ENCODE results near the gene KRTAP10-2. TPM values are rescaled to one million over a fixed set of nuclear protein-coding genes. Genes with fewer than 3 reads are reported as not detected.
"Not testable (repeated sequence)": the region's sequence is repeated elsewhere in the genome, so short reads cannot be mapped to it uniquely, and the experiment has no call there.

KRTAP10-2 gene, protein sequence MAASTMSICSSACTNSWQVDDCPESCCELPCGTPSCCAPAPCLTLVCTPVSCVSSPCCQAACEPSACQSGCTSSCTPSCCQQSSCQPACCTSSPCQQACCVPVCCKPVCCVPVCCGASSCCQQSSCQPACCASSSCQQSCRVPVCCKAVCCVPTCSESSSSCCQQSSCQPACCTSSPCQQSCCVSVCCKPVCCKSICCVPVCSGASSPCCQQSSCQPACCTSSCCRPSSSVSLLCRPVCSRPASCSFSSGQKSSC
- not detected in 2 replicates for total RNA-seq

DNA sequence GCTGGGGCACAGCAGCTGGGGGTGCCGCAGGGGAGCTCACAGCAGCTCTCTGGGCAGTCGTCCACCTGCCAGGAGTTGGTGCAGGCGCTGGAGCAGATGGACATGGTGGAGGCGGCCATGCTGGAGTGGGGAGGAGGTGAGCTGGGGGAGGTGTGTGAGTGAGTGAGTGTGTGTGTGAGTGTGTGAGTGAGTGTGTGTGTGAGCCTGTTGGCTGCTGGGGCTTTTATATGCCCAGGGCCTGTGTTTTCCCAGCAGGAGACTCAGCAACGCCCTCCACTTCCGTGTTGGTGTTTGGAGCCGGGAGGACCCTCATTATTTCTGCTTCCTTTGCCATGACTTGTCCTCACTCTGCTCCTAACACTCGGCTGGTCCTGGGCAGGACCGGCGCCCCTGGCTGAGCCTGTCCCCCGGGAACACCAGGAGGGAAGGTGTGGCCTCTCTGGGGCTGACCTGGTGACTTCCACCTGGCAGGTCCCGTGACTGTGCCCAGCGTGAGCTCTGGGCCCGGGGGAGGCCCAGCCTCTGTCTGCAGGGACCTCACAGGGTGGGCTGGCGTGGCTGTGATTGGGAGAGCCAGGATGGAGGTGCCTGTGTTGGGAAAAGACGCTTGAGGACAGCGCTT is at the start of gene KRTAP10-2:
KRTAP10-2 (minus strand) TSS at position 166 of the 622 bp plus-strand sequence; CDS start at position 119, 47 bp downstream.
- intact Hi-C loops (cut with micrococcal nuclease): no loop called here

DNA sequence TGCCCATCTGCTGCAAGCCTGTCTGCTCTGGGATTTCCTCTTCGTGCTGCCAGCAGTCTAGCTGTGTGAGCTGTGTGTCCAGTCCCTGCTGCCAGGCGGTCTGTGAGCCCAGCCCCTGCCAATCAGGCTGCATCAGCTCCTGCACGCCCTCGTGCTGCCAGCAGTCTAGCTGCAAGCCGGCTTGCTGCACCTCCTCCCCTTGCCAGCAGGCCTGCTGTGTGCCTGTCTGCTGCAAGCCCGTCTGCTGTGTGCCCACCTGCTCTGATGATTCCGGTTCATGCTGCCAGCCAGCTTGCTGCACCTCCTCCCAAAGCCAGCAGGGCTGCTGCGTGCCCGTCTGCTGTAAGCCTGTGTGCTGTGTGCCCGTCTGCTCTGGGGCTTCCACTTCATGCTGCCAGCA is 49.8 kb upstream of the KRTAP10-2 start:
- intact Hi-C loops (cut with micrococcal nuclease): not testable (repeated sequence)

DNA sequence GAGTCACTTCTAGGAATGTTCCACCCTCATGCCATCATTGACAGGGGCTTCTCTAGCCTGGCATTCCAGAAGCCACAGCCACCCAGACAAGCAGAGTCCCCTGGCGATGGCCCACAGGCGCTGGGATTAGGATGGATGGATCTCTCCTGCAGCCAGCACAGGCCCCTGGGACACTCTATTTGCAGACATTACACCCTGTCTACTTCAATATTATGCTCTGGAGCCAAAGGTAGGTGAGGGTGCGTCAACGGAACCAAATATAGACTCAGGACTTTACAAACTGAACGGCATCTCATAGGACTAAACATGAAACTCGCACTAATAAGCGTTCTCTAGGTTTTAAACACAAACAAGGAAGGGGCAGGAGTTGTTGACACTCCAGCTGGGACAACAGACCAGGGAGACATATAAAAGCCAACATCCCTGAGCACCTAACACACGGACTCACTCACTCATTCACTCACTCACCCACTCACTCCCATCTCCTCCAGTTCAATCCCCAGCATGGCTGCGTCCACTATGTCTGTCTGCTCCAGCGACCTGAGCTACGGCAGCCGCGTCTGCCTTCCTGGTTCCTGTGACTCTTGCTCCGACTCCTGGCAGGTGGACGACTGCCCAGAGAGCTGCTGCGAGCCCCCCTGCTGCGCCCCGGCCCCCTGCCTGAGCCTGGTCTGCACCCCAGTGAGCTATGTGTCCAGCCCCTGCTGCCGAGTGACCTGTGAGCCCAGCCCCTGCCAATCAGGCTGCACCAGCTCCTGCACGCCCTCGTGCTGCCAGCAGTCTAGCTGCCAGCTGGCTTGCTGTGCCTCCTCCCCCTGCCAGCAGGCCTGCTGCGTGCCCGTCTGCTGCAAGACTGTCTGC is 49.0 kb upstream of the KRTAP10-2 start, which contains the start of gene KRTAP10-7:
KRTAP10-7 (plus strand) TSS at position 480 of the 861 bp plus-strand sequence; CDS start at position 505, 25 bp downstream.
- intact Hi-C loops (cut with micrococcal nuclease): not testable (repeated sequence)

DNA sequence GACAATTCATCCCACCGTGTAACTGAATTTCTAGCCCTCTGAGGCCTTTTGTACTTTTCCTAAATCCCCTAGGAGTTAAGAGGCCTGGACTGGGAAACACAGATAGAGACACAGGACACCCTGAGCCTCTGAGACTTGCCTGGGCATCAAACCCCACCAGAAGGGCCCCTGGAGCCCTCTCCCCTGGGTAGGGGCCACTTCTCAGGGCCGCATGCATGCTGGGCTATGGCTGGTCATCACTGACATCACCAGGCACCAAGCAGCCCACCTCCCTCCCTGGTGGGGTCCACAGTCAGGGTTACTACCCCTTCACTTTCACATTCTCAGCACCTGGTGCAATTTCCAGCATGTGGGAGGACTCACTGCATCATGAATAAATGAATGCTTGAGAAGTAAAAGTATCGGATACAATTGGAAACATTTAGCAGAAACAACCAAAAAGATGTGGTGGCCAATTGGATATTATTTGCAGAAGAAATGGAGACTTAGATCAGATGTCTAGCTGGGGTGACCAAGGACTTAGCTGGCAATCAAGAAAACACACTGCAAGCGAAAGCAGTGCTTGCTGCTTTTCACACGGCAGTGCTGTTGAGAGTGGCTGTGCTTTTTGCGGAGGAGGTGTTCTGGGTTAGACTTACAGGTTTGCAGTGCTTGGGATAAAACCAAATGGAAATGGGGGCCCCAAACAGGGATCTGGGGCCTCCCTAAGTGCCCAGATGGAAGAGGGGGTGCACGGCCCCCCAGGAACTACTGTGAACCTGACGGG is 48.1 kb upstream of the KRTAP10-2 start:
- intact Hi-C loops (cut with micrococcal nuclease): no loop called here

DNA sequence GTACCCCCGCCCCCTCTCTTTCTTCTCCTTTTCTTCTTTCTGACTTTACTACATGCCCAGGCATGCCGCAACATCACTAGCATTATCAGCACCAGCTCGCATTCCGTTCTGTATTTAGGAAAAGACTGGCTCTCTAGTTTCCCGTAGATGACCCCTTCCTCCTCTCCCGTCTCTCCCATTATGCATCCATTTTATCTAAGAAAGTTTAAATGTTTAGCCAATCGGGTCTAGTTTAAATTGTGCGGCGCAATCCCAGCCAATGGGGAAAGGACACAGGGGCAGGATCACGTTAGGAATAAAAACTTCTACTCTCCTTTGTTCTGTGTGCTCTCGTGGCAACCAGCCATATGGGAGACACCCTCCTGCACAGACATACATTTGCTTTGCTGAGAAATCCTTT is 46.8 kb upstream of the KRTAP10-2 start:
- intact Hi-C loops (cut with micrococcal nuclease): no loop called here

DNA sequence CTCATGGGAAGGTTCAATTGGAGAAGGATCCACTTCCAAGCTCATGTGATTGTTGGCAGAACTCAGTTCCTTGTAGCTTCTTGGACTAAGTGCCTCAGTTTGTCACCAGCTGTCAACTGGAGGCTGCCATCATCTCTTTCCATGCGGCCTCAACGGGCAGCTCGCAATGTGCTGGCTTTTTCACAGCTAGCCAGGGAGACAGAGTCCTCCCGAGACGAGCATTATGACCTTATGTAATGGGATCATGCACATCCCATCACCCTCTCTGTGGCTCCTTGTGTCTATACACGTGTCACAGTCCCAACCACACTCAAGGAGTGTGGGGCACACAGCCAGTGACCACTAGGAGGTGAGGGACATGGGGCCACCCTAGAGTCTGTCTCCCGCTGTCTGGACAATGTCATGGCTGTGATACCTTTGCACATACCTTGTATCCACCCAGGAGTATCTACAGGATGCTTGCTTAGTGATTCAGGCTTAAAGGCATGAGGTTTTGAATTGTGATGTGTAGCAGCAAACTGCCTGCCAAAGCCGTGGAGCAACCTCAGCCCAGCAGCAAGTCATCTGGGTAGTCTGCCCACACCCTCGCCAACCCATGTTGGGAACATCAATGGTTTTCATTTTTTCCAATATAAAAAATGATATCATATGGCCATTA is 44.9 kb upstream of the KRTAP10-2 start:
- intact Hi-C loops (cut with micrococcal nuclease): no loop called here

DNA sequence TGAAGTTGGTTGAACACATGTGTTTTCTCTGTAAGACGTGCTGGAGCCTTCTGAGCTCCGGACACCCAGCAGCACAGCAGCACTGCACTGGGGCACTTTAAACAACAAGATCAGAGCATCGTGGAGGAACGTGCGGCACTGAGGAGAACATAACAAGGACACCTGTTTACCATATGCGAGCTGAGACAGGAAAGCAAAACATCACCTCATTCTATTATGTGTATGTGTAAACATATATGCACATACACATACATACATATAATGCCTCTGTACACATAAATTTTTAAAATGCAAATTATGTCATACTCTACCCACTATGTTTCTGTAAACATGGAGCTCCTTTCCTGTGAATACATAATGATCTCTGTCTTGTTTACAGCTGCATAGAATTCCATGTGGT is 44.2 kb upstream of the KRTAP10-2 start:
- intact Hi-C loops (cut with micrococcal nuclease): no loop called here

DNA sequence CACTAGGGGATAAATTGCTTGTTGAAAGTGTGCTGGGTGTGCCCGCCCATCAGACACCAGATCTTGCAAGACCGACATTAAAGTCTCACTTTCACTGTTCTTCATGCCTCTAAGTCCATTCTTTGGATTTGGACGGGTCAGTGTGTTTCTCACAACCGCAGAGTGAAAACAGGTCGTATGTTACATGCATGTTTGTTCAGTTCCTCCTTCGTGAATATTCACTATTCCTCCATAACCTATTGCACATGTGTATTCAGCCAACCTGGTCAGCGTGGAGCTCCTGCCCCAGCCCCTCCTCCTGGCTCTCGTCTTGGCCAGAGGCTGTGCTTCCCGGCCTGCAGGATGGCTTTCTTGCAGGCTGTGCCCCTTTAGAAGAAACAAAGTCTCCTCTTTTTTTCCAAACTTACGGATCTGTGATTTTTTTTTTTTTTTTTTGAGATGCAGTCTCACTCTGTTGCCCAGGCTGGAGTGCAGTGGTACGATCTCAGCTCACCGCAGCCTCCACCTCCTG is 43.2 kb upstream of the KRTAP10-2 start:
- intact Hi-C loops (cut with micrococcal nuclease): no loop called here

DNA sequence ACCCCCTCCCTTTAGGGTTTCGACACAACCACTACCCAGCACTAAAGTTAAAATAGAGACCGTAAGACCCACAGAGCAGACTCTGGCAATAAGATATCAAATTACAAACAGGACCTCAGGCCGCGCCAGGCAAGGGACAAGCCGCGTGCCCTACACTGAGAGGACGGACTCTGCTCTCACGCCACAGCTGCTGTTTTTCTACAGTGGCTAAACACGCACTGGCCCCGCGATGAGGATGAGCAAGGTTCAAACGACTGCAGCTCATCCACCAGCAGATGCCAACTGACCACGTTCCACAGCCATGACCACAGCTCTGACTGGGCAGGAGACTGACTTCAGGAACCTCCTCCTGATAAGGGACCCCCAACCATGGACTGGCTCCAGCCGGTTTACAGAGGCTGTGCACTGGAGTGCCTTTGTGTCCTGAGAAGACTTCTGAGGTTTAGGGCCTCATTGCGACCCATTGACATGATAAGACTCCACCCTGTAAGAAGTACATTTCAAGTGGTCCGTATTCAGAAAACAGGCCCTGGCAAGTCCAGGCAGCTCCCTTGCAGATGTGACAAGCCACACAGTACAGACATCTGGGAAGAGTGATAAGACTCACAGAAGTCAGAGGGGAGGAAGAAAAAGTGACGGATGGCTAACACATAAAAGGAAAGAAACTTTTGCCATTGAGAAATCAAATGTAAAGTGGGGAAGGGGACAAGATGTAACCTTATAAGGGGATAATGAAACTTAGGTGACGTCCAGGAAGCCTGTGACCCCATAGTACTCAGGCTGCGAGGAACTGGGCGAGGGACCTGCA is 42.5 kb upstream of the KRTAP10-2 start:
- intact Hi-C loops (cut with micrococcal nuclease): no loop called here

DNA sequence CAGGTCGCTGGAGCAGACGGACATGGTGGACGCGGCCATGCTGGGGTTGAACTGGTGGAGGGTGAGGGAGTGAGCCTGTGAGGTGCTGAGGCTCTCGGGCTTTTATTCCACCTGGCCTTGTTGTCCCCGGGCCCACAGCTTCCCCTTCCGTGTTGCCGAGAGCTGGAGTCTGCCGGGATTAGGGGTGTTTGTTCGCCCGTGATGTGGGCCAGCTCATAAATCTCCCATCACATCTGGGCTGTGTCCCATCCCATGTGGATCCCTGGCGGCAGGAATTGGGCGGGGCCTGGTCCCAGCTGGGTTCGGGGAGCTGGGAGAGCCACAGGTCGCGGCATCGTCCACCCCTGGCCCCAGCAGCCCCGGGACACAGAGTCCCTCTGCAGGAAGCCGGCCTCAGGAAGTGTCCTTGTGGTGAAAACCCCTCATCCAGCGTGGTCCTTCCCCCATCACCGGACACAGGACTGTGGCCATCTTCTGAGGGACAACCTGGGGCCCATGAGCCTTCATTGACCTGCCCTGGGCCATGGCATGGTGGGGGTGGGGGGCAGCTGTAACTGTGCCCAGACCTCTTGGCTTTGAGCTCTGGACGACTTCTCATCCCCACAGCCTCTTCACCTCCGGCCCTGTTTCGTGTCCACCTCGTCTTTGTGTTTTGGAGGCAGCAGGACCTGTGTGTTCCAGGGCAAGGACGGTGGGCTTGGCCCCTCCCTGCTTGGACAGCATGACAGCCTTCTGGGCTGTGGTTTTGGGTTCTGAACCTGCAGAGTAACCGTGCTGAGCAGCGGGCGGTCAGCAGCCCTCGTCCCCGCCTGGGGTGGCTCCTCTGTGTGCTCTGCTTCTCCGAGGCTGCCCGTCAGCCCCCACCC is 41.4 kb upstream of the KRTAP10-2 start, which contains the start of gene KRTAP10-6:
KRTAP10-6 (minus strand) TSS at position 60 of the 866 bp plus-strand sequence; CDS start at position 39, 21 bp downstream.
- intact Hi-C loops (cut with micrococcal nuclease): no loop called here

DNA sequence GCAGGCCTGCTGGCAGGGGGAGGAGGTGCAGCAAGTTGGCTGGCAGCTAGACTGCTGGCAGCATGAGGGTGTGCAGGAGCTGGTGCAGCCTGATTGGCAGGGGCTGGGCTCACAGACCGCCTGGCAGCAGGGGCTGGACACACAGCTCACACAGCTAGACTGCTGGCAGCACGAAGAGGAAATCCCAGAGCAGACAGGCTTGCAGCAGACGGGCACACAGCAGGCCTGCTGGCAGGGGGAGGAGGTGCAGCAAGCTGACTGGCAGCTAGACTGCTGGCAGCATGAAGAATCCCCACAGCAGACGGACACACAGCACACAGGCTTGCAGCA is 40.5 kb upstream of the KRTAP10-2 start:
- intact Hi-C loops (cut with micrococcal nuclease): not testable (repeated sequence)

DNA sequence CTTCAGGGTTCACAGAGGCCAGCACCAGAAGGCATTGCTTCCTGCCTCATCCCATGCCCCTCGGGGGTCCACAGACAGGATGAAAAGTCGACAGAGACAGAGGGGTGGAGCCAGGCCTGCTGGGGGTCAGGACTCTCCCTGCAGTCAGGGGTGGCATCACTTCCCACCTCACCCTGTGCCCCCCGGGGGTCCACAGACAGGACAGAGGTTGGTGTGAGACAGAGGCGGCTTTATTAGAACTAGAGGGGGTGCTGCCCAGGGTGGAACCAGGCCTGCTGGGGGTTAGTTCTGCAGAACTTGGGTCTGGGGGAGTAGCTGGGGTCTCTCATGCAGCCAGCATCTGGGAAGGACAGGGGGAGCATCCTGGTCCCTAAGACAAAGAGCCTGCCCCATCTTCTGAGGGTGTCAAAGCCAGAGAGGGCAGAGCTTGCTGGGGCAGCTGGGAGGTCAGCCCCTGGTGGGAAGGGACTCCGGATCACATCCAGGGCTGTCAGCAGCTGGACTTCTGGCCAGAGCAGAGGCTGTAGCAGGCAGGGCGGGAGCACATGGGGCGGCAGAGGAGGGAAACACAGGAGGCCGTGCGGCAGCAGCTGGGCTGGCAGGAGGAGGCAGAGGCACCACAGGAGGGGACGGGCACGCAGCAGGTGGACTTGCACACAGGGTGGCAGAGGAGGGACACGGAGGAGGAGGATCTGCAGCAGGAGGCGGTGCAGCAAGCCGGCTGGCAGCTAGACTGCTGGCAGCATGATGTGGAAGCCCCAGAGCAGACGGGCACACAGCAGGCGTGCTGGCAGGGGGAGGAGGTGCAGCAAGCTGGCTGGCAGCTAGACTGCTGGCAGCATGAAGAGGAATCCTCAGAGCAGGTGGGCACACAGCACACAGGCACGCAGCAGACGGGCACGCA is 39.8 kb upstream of the KRTAP10-2 start:
- intact Hi-C loops (cut with micrococcal nuclease): not testable (repeated sequence)

DNA sequence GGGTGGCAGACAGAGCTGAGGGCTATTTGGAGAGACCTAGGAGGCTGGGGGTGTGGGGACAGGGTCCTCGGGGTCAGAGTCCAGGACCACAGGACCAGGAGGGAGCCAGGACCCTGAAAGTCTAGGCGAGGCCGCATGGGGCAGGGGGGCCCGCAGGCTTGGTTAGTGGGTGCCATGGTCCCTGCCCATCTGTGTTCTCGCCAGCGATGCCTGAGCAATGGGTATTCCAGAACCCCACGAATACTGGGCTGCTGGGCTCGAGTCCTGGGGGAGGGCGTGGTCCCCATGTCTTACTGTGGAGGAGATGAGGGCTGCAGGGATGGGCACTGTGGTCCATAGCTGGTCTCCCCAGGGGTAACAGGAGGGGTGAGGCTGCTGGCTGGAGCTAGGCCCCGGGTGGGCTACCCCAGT is 39.0 kb upstream of the KRTAP10-2 start:
- intact Hi-C loops (cut with micrococcal nuclease): no loop called here

DNA sequence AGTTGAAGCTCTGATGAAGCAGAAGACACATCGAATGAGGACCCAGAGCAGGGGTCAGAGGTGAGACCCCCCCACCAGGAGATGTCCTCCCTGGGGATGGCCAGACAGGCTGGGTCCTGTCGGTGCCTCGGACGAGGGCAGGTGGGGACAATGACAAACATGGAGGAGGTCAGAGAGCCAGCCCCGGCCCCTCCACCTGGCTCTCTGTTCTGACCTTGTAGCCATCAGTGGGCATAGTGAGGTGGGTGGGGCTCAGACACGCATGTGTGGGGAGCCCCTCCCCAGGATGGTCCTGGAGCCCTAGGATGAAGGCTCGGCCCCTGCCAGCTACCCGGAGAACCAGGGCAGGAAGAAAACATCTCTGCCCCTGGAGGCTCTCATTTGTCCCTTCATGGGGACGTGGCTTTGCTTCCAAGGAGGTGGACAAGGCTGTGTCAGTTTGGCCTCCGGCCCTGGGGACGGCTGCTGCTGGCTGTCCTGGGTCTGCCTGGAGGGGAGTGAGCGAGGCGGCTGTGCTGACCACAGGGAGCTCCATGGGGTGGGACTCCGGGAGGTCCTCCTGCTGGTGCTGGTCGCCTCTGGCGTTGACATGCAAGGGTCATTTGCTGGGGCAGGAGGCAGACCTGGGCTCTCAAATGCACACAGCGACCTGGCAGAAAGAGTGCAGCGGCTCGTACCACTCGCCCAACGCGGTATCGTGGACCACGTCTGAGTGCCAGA is 38.4 kb upstream of the KRTAP10-2 start:
- intact Hi-C loops (cut with micrococcal nuclease): no loop called here

DNA sequence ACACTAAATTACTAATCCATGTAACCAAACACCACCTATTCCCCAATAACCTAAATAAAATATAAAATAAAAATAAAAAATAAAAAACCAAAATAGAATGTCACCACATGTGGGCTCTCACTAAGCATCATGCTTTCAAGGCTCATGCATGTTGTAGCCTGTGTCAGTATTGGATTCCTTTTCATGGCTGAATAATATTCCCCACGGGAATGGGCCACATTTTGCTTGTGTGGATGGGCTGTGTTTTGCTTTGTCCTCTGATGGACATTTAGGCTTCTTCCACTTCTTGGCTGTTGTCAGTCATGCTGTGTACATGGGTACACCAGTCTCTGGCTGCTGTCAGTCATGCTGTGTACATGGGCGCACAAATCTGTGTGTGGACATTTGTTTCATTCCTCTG is 37.8 kb upstream of the KRTAP10-2 start:
- intact Hi-C loops (cut with micrococcal nuclease): no loop called here

DNA sequence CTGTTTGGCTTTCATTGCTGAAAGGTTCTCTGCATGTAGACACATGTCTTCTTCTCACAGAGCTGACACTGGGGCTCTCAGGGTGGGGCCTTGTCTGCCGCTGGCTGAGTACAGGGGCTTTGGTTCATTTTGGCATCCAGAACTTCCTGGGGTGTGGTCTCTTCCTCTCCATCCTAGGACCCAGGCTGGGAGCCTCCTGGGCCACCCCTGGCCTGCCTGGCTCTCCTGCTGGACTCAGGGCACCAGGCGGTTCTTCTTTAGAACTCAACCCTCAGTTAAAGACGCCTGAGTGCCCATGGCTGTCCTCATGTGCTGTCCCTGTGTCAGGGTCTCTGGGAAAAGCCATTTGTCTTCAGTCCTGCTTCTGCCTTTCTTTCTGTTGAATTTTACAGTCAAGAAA is 34.6 kb upstream of the KRTAP10-2 start:
- intact Hi-C loops (cut with micrococcal nuclease): no loop called here

DNA sequence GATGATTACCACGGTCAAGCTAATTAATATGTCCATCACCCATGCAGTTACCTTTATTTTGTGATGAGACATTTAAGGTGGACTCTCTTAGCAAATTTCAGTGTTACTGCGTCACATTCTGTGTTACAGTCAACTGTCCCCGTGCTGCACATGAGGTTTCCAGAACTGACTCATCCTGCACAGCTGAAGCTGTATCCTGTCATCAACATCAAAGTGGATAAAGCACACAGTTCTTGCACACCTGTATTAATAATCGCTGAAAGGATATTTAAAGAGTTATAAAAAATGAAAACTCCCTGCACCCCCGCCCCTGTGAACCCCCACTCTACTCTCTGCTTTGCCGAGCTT is 32.5 kb upstream of the KRTAP10-2 start:
- intact Hi-C loops (cut with micrococcal nuclease): no loop called here

Measured in T-helper 2 cell treated with Interferon-gamma antibody and Interleukin-4, amounts not matched to agents 100 ng/mL and 5 ng/mL, for 36 hours (primary cell).